Measurements from ENCODE around the gene CD58.

CD58 gene

DNA sequence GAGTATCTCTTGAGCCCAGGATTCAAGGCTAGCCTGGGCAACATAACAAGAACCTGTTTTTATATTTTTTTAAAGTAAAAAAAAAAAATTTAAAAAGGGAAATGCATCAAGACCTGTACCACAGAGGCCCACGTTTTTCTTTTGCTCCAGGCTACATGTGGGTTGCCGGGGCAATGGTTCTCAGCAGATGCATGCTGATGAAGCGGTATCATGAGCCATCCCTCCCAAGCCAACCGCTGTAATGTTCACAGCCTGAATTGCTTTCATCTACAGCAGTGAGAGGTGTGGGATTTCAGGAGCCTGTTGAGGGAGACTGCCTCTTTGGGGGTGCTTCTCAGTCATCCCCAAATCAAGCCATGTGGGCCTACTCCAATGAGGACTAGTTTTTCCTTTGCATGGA is 60.5 kb downstream of the CD58 start:
- DNase-seq (ENCODE audit: low read depth): no peak

DNA sequence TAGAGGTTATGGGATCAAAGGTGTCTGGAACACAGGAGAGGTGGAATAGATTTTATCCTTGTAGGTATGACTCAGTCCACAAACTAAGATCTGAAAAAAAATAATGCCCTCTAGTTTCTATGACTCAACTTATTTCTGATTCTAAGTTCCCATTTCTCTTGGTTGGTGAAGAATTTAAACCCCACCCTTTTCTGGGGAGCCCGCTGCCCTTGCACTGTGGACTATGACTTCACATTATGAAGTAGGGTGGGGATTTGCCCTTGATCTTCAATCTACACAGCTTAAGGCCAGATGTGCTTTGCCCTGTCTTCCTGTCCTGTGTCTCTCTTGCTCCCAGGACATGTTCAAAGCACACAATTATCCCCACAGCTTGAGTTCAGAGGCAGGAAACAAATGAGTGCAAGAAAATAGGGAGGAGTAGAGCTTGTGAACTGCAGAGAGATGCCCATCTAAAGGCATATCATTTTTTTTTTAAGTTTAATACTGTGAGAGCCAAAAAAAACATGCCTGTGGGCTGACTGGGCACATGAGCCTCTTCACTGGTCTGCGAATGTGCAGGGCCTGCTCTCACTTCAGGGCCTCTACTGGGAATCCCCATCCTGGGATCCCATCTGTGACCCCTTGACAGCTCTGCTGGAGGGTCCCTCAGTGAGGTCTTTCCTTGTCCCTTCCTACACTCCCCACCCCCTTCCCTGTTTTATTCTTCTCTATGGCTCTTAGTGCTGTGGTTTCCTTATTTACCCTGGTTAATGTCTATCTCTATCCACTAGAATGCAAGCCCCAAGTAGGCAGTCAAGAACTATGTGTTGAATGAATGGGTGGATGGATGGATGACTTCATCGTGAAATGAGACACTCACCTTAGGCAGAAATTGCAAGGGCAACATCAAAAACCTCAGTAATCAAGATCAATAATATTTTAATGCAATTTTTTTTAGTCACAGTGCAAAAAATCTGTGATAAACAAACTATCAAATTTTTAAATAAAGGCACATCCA is 61.5 kb downstream of the CD58 start:
- DNase-seq (ENCODE audit: low read depth): no peak

DNA sequence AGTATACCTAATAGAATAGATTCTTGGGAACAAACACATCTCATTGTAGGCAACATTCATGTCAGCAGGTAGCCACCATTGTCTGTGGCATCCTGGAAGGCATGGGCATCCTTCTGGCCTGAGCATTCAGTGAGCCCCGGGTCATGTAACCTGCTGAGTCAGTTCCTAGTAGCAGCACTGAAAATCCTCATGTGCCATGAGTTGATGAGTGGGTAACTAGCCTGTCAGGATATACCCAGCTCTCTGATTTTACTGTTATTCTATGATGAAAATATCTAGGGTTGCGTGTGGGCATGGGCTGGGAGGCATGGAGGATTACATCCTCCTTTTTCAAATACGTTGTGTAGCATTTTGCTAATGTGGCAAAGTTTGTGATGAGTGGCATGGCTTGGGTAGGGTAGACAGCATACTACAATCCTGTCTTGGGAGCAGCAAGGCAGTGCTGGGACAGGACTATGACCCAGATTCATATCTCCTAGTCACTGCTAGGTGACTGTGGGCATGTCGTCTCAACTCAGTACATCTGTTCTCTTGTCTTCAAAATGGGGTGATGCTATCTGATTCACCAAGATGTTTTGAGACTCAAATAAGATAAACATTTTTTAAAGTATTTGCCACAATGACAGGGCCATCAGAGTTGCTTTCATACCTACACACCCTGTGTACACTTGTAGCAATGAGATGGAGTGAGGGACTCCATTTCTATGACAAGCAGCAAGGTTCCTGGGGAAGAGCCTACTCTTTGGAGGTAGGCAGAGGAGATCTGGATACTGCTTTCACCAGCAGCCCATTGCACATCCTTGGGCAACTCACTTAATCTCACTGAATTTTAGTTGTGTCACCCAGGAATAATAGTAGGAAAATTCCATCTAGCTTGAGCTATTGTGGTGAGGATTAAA is 62.5 kb downstream of the CD58 start:
- DNase-seq (ENCODE audit: low read depth): no peak

DNA sequence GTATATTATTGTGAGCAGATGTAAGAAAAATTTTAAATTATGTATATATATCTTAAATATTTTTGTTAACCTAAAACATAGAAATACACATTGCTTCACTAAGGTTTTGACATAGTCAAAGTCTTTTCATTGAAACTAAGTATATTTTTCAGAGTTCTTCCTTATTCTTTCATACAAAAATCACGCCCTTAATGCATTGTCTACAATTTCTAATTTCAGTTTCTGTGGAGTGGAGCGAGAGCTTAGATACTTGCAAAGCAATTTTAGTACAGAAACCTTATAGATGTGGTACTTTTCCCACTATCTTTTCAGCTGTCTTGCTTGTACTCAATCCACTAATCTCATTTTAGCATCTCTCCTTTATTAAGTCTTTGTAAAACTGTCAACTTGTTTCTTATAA is 63.2 kb downstream of the CD58 start:
- DNase-seq (ENCODE audit: low read depth): no peak

DNA sequence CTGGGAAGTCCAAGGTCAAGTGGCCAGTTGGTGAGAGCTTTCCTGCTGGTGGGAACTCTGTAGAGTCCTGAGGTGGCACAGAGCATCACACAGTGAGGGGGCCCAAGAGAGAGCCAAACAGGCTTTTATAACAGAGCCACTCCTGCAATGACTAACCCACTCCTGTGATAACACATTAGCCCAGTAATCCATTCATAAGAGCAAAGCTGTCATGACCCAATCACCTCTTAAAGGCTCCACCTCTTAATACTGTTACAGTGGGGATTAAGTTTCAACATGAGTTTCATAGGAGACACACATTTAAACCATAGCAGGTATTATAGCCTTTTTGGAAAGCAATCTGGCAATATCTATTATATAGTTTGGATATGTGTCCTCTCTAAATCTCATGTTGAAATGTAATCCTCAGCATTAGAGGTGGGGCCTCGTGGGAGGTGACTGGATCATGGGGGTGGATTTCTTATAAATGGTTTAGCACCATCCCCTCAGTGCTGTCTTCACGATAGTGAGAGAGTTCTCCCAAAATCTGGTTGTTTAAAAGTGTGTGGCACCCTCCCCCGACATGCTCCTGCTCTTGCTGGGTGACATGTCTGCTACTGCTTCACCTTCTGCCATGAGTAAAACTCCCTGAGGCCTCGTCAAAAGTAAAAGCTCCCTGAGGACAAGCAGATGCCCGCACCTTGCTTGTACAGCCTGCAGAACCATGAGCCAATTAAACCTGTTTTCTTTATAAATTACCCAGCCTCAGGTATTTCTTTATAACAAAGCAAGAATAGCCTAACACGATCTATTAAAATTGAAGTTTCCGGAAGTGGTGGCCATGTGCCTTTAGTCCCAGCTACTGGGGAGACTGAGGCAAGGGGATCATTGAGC is 64.5 kb downstream of the CD58 start:
- DNase-seq (ENCODE audit: low read depth): no peak

DNA sequence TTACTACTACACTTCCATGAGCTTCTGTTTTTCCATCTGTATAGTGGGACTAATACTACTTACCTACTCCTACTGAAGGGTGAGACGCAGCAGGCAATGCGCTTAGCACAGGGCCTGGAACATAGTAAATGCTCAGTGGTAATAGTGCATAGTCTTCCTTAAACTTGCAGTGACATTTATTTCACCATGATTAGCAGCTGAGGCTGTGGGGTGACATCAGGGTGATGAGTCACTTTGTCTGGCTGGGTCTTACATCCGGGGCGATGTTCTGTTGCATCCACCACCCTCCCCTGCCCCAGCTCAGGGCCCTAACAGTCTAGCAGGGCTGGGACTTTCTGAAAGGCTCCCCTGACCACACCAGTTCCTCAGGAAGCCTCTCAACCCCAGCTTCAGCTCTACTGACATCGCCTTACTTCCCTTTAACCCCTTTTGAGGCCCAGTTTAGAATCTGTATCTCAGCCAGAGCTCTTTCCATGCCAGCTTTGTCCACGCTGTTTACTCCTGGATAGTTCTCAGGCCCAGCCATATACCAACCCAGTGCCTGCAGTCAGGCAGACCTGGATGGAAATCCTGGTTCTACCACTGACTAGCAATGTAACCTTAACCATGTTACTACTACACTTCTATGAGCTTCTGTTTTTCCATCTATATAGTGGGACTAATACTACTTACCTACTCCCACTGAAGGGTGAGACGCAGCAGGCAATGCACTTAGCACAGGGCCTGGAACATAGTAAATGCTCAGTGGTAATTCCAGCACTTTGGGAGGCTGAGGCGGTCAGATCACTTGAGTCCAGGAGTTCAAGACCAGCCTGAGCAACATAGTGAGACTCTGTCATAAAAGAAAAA is 66.3 kb downstream of the CD58 start:
- DNase-seq (ENCODE audit: low read depth): no peak

DNA sequence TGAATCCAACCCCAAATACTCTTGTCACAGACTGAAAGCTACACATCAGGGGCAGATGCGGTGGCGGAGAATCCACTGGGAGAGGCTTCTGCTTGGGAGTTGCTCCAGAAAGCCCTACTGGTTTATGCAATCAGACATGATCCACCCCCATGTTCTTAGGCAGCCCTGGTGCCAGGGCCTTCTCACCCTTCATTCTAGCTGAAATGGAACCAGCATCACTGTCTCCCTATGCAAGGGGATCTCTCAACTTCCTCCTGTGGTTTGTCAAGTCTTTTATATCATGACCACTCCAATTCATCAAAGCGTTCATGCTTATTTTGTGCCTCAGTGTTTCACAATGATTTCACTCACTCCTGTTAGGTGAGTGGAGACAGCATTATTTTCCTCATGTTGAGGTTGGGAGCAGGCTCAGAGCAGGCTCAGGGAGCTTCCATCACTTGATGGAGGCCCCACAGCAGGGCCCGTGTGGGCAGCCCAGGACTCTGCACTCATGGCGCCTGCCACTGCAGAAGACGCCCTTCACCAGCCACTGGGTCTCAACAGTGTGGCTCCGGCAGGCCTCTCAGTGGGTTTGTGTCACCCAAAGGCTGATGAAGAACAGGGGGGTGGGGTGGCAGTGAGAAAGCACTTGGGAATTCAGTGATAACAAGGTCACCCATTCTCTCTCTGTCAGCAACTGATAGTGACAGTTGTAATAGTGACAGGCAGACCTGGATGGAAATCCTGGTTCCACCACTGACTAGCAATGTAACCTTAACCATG is 67.1 kb downstream of the CD58 start:
- DNase-seq (ENCODE audit: low read depth): no peak

DNA sequence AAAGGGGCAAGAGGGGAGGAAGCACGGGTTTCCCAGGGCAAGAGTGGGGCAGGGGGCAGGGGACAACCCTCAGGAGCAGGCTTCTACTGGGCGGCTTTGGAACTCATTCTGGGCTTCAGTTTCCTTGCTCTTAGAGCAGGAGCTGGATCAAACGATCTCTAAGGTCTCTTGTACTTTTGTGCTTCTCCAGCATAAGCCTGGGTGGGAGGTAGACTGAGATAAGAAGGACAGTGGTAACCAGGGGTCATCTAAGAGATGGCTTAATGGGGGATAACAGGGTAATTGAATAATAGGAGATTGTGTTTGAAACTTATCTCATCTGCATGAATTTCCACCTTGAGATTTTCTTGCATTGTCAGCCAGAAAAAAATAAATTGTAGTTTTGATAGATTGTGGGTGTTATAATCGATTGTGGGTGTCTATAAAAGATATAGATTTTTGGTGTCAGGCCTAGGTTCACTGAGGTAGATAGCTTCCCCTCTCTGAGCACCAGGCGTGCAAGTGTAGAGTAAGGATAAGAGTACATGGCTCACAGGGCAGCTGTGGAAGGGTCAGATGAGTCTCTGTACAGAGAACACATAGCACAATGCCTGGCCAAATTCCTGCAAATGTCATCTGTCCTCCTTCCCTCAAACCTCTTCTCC is 68.0 kb downstream of the CD58 start:
- DNase-seq (ENCODE audit: low read depth): no peak

DNA sequence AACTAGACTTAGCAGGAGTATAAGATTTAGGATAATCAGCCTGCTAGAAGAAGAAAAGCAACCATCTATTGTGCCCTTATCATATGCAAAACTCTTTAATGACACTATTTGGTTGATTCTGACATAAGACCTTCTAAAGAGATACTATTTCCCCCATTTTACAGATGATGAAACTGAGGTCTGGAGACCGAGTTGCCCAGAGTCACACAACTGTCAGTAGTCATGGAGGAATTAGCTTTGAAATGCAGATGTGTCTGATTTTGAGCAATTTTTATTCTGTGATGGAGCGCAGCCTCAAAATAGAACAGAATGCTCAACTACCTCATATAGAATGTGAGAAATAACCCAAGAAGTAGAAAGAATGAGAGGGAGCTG is 69.0 kb downstream of the CD58 start:
- no peak for DNase-seq (ENCODE audit: low read depth)

DNA sequence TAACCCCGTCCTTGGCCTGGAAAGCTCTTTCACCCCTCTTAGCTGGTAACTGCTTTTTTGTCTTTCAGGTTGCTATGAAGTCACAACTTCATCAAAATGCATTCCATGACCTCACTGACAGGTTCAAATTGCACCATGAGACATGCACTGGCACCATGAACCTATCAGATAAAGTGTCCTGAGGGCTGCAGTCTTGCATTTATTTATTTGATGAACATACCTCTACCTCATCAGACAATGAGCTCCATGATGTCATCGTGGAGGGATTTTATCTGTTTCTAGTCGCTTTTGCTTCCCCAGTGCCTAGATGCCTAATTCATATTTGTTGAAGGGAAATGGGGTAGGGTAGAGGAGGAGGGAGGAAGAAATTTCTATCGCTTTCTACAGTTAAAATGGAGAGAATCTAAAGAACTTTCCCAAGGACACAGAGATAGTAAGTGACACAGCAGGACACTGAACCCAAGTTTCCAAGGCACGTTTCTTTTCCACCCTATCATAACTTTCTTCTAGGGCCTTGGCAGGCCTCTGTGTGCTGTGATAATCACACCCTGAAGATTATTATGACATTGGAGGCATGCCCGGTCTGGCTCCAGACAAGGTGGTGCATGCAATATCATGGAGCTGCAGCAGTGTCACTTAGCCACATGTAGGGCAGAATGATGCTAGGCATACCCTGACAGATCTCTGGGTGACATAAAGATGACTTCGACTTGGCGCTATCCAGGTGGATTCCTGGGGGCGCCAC is 69.5 kb downstream of the CD58 start:
- no peak for DNase-seq (ENCODE audit: low read depth)

DNA sequence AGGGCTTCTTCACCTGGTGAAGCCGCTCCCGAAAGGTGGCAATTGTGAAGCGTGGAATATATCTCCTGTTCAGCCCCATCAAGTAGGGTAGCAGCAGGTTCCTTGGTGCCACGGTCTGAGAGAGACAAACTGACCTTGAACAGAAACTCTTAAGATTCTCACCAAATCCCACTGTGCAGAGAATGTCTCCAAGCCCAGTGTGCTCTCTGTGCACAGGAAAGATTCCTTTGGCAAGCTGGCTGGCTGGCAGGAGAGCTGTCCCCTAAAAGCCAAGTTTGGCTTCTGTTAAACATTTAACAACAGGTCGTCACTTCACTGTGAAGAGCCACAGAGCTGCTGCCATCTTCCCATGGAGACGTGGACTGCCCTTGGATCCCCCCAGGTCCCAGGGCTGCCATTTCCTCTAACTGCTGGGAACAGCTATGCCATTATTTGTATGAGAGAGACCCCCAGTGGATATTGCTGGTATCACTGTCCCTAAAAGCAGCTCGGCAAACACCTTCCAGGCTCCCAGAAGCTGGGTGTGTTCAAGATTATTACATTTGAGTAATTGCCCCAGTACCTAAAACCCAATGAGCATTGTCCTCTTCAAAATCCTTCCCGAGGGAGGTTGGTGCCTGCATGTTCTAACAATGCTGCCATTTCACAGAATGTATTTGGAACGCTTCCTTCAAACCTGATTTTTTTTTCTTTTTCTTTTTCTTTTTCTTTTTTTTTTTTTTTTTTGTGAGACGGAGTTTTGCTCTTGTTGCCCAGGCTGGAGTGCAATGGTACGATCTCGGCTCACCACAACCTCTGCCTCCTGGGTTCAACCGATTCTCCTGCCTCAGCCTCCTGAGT is 71.8 kb downstream of the CD58 start:
- DNase-seq (ENCODE audit: low read depth): no peak

DNA sequence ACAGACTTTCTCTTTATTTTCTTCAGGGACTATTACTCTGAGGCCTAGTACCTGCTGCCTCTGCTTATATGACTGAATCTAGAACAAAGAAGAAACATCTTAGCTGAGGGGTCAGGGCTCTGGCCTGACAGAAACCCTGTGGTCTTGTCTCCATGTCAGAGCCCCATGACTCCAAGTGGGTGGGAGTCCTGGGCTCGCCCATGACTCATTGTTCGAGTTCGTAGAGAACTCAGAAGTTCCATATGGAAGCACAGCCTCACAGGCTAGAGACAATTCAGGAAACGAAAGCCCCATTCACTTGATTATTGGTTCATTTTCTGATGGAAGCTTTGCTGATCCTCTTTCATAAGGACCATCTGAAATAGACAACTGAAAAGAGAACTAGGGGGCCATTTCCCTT is 73.2 kb downstream of the CD58 start:
- no peak for DNase-seq (ENCODE audit: low read depth)

DNA sequence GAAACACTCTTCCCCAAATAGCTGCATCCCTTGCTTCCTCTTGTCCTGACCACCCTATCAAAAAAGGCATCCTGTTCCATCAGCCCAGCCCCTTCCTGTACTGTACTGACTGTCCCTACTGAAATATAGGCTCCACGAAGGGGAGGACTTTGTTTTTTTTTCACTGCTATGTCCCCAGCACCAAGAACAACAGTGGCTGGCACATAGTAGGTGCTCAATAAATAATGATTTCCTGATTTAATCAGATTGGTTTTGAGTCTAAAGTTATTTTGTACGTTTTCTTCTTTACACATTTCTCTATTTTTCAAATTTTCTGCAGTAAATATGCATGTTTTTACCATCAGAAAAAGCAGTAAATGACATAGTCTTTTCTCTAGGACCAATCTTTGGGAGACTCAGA is 73.9 kb downstream of the CD58 start:
- no peak for DNase-seq (ENCODE audit: low read depth)

DNA sequence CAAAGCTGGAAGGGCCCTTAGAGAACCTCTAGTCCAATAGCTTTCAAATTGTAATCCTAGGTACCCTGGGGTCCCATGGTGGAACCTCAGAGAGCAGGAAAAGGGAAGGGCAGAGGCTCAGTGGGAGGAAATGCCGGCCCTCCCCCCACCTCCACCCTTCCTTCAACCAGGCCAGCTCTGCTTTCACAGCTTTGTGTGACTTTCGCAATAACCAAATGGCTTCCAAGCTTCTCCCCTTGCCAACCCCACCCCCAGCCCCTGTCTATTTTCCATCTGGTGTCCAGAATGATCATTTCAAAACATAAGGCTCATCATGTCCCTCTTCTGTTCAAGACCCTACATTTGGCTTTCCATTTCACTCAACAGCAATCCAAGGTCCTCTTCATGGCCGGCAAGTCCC is 74.4 kb downstream of the CD58 start:
- DNase-seq (ENCODE audit: low read depth): no peak

DNA sequence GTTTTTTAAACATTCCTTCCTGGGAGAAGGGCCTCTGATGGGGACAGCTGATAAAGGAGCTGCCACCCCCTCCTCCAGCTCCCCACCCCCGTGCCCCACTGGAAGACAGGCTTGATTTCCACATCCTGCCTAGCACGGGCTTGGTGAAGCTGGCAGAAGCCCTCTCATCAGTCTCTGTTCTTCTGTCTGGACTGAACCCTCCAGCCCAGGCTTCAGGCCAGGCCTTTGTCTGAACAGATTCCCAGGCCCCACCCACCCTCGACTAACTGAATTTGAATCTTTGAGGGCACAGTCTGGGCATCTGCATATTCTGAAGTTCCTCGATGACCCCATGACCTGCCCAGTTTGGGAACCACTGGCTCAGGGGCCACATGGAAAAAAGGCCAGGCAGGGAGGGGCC is 75.3 kb downstream of the CD58 start:
- DNase-seq (ENCODE audit: low read depth): no peak

DNA sequence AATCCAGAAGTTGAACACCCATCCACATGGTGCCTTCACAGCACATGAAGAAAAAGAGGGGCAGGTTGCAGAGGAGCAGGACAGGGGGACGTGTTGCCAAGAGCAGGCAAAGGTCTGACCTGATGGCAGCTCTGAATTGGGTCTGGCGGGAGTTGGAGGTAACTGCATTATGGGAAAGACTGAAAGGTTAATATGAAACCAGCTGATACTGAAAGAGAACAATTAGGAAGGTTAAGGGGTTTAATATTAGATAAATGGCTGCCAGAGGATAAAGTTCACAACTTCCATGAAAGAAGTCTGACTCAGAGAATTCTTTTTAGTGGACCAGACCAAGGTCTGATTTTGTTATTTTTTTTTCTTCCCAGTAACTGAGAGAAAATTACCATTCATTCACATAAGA is 76.1 kb downstream of the CD58 start:
- no peak for DNase-seq (ENCODE audit: low read depth)

DNA sequence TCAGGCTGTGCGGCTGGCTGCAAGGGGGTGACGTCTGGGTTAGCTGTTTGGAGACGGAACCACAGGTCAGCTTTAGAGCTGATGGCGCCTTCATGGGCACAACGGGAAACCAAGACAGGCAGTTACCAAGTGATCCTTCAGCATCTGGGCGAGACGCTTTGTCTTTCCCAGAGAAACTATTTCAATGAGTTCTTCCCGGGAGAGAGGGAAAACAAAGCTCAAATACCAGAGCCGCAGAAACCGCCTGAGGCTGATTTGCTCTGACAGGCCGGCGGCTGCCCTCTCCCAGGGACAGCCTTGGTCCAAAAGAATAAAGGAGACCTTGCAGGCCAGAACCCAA is 76.5 kb downstream of the CD58 start:
- no peak for DNase-seq (ENCODE audit: low read depth)
